Erythroblast (primary cell): ENCODE measurements around the gene TSKS.

Source experiments
- DNase-seq, 2 experiments: peaks; one replicate each; lab custom pipeline; 2025; lab: John Stamatoyannopoulos, UW
- GATA1 ChIP-seq: IDR thresholded peaks from 2 replicates; pipeline ENCODE4 v1.6.1; 2011; ENCODE audit warnings: low read depth, mild to moderate bottlenecking, control low read depth, low read length, moderate library complexity
- POLR2A ChIP-seq: IDR thresholded peaks from 2 replicates; pipeline ENCODE4 v1.6.1; 2011; ENCODE audit warnings: mild to moderate bottlenecking, low read length

TSKS gene

DNA sequence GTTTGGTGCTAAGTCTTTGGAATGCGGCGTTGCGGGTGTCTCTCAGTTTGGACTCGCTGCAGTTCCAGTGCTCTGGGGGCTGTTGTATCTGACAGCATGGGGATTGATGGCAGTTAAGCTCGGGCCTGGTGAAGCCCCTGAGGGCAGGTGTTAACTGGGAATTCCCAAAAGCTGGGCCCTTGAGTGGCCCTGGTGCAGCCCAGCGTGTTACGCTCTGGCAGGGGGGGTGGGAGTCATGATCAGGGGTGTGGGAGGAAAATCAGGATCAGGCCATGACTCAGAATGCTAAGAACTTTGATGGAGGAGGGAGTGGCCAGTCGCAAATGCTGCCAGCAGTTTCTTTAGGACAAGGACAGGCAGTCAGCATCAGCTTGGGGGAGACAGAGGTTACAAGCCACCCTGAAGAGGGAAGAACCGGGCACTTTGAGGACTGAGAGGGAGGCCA, 23.3 kb upstream of the TSKS start:
- no peak for DNase-seq
- TF ChIP-seq POLR2A (no peak), GATA1 (no peak)

DNA sequence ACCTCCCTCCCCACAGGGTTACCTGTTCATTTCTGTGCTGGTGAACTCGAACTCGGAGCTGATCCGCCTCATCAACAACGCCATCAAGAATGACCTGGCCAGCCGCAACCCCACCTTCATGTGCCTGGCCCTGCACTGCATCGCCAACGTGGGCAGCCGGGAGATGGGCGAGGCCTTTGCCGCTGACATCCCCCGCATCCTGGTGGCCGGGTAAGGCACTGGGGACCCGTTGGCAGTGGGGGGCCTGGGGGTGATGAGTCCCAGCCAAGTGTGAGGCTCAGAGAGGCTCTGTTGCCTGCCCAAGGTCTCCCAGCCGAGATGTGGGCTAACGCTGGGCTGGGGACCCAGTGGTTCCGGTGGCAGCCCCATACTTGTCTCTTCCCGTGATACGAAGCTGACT, 19.4 kb upstream of the TSKS start:
- TF ChIP-seq POLR2A (no peak), GATA1 (no peak)

DNA sequence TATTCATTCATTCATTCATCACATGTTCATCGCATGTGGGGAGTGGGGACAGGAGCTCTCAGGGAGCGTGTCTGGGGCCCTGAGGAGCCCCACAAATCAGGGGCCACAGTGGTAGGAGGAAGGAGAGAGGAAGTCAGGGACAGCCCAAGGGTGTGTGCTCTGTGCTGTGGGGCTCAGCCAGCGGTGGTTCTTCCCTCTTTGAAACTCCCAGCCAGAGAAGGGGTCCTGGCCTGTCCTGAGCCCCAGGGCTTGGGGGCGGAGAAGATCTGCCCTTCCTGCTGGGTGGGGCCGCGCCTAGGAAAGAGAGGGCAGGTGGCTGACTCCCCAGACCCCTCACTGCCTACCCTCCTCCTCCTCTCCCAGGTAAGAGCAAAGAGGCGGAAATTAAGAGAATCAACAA, 18.3 kb upstream of the TSKS start:
- TF ChIP-seq GATA1, result no peak
- TF ChIP-seq POLR2A, result no peak
- no peak for DNase-seq

More for the DNA sequence above, 19.4 kb upstream of the TSKS start:
- no peak for DNase-seq

DNA sequence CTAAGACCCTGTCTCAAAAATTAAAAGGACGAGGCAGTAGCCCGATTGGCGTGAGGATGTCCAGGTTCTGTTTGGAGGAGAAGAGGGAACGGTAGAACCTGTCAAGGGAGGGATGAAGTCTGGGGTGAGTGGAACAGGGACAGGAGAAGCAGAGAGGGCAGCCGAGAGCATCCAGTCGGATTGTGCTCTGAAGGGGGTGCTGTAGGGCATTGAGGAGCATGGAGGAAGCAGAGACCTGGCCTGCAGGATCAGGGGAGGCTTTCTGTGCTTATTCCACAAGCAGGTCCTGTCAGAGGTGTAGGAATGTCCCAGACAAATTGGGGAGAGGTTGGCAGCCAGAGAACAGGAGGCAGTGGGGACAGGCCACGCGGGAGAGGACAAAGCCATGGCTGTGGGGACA, 17.8 kb upstream of the TSKS start:
- DNase-seq, result no peak
- TF ChIP-seq POLR2A (no peak), GATA1 (no peak)

DNA sequence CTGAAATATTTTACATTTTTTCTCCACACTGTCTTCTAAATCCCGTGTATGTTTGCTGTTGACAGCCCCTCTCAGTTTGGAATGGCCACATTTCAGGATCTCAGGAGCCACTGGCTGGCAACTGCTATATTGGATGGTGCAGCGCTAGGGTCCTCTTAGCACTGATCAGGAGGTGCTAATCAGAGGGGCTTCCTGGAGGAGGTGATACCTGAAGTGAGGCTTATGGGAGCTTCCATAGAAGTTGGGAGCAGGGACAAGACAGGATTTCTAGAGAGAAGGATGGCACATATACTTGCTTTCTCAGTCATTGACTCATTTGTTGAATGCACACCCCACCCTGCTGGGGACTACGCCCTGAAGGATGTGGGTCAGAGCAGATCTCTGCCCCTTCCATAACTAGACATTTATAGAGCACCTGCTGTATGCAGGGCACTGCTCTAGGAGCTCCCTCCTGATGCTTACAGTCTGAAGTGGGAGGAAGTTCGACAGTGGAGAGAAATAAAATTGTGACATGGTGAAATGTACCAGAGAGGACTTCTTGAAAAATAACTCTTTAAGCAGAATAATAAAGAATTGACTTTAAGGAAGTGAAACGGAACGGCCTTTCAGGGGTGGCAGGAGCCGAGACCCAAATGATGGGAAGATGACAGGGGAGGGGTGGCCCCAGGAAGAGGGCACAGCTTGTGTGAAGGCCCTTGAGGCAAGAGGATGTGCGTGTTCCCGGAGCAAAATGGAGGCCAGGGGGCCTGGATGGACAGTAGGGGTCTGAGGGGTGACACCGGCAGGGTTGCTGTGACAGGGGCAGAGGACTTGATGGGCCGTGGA, 16.8 kb upstream of the TSKS start:
- TF ChIP-seq POLR2A (no peak), GATA1 (no peak)
- DNase-seq, result no peak

DNA sequence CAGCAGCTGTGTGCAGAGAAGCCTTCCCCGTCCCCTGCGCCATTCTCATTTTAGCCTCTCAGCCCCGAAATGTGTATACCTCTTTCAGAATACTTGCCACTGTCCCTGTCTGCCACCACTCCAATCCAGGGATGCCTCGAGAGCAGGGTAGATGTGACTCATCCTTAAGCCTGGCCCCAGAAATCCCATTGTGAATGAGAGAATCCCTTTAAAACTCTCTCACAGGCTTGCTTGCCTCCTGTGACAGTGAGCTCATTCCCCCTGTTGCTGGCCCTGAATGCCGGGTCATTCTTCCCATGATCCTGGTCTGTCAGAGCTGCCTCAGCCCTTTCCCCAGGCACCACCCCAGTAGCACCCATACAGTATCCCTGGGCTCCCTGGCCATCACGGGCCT, 13.3 kb upstream of the TSKS start:
- TF ChIP-seq GATA1 (no peak), POLR2A (no peak)
- DNase-seq, result no peak

DNA sequence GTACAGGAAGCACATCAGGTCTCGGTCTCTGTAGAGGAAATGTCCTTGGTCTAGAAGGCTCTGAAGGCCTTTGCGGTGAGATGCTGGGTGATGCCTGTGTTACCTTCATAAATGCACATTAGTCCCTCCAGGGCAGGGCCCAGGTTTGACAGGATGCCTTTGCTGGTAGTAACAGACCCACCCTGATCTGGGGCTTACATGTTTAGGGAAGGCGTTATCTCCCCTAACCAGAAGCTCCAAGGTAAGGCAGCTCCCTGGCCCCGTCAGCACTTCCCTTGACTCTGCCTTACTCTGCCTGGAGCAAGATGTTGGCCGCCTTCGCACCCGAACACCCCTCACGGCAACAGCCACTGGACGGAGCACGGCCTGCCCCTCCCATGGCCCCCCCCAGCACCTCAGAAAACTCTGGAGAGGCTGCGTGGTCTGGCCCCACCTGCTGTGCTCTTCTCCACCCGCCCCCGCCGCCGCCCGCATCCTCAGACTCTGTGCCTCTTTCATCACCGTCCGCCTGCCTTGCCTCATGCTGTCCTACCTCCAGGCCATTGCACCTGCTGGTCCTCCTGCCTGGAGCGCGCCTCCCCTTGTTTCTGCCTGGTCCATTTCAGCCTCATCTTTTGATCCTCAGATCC, 12.8 kb upstream of the TSKS start:
- DNase-seq, result peak; percentile 87 to 89
- TF ChIP-seq POLR2A, result no peak
- TF ChIP-seq GATA1, result no peak

DNA sequence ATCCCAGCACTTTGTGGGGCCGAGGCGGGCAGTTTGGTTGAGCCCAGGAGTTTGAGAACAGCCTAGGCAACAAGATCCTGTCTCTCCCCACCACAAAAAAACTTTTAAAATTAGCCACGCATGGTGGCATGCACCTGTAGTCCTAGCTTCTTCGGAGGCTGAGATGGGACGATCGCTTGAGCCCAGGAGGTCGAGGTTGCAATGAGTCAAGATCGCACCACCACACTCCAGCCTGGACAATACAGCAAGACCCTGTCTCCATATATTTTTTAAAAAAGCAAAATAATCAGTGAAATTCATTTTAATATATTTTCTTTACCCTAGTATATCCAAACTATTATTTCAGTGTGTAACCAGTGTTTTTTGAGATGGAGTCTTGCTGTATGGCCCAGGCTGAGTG, 11.9 kb upstream of the TSKS start:
- no peak for TF ChIP-seq GATA1
- no peak for TF ChIP-seq POLR2A
- no peak for DNase-seq

DNA sequence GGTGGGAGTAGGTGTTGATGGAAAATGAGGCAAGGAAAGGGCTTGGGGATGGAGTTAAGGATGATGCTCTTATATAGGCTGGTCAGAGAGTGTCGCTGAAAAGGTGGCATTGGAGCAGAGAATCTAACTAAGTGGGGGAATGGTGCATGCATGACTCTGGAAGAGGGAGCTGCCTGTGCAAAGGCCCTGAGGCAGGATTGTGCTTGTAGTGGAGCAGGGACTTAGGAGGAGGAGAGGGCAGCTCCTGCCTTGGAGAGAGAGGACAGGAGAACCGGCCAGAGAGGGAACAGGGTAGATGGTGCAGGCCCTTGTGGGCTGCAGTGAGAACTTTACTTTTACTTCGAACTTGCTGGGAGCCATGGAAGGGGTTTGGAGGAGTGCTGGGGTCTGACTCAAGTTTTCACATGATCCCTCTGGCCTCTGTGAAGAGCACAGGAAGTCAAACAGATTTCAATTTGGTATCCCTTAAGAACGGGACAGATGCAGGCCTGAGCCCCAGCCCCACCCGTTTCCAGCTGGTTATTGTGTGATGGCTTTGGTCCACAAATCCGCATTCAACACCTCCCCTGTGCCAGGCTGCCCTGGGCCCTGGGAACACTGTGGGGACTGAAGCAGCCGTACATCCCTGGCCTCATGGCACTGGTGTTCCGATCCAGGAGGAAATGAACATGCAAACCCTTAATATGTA, 10.7 kb upstream of the TSKS start:
- TF ChIP-seq POLR2A (no peak), GATA1 (no peak)
- no peak for DNase-seq

DNA sequence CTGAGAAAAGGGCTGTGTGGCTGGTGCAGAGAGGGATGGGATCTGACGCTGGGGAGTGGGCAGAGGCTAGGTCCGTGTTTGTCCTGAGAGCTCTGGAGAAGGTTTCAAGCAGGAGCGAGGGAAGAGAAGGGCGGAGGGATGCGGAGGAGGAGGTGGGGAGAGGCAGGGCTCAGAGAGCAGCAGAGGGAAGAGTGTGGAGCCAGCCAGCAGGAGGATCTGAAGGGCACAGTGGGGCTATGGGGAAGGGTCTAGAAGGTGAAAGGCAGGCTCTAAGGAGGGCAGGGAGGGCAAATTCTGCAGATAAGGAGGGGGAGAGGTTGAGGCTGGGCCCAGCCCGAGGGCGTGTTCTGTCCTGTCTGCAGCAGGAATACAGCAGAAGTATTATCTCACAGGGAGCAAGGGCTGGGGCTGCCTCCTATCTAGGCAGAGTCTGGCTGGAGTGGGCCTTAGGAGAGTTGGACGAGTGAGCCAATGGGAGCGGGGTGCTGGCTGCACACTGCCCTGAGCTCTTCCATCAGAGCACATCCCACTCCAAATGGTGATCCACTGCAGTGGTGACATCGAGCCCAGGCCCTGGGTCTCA, 9.8 kb upstream of the TSKS start:
- TF ChIP-seq GATA1 (no peak), POLR2A (peak; percentile 31)
- peak; percentile 76 to 86 for DNase-seq

DNA sequence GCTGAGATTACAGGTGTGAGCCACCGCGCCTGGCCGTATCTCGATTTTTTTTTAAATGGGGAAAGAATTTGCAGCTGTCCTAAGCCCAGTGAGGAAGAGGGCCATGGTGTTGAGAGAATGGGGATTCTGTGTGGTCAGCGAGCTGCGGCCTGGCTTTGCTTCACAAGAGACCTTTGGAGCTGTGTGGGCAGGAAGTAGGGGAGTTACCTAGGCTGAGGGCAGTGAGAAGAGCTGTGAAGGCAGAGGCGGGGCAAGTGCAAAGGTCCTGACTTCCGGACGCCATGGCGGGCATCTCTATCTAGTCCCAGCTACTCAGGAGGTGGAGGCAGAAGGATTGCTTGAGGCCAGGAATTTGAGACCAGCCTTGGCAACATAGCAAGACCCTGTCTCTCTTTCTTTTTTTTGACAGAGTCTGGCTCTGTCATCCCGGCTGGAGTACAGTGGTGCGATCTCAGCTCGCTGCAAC, 8.6 kb upstream of the TSKS start:
- TF ChIP-seq GATA1 (no peak), POLR2A (no peak)

DNA sequence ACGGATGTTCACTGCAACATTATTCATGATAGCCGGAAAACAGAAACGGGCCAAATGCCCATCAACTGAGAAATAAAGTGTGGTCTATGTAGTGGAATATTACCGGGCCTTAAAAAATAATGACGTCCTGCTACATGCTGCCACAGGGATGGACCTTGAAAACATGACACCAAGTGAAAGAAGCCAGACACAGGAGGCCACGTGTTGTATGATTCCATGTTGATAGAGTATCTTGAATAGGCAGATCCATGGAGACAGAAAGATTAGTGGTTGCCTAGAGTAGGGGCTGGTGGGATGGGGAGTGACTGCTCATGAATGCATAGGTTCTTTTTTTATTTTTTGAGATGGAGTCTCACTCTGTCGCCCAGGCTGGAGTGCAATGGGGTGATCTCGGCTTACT, 7.4 kb upstream of the TSKS start:
- TF ChIP-seq POLR2A (no peak), GATA1 (no peak)
- DNase-seq, result peak in 1 of 2 experiments; percentile 77

More for the DNA sequence above, 8.6 kb upstream of the TSKS start:
- no peak for DNase-seq

DNA sequence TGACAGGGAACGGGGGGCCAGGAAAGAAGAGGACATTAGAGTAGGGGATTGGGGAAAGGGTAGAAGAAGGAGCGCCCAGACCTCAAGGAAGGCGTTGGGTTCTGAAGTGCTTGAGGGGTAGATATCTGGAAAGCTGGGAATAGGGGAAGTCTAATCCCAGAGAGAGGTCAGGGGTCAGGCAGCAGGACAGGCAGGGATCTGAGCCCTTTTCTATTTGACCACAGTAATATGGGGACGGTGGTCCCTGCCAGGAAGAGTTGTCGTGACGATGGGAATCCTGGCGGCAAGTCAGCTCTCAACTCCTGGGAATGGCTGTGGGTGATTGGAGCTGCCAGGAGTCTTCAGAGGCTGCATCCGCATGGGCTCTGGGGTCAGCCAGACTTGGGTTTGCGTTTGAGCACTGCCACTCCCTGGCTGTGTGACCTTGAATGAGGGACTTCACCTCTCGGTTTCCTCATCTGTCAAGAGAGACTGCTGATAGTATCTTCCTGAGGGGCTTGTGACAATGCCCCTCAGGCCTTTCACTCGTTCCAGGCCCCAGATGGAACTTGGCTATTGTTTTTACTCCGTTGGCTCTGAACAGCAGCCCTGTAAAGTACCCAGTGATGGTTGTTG, 5.0 kb upstream of the TSKS start:
- TF ChIP-seq GATA1, result no peak
- peak; percentile 4 for TF ChIP-seq POLR2A
- no peak for DNase-seq

DNA sequence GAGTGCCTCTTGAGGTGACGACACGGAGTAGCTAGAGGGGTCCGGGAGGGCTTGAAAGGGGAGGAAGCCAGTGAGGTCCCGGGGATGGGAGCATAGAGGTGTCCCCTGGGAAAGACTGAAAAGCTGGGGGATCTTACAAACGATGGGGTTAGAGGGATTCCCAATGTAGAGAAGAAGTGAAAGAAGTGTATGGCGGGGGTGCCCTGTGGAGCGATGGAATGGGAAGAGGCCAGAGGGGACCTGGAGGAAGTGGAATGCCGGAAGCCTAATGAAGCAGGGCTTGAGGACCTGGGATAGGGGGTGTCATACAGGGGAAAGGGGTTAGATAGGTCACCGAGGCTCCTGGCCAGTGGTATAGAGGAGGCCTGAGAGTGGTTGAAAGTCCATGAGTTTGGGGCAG, 4.3 kb upstream of the TSKS start:
- no peak for DNase-seq
- peak; percentile 23 for TF ChIP-seq POLR2A
- TF ChIP-seq GATA1, result no peak
